ENCODE results near the gene NPAS4.
"Not testable (repeated sequence)": the region's sequence is repeated elsewhere in the genome, so short reads cannot be mapped to it uniquely, and the experiment has no call there.

The NPAS4 gene

GRCh38 chr11:66421492-66422205 lies 814 bp downstream of the NPAS4 start:
- Histone ChIP-seq H3K4me3 (ENCODE audit: low read length) (no peak overlapping the region), H3K27me3 (ENCODE audit: control insufficient read depth, insufficient read depth, low read length) (peaks cover 24% of the 10 kb centered on the region), H3K4me1 (ENCODE audit: control insufficient read depth, insufficient read depth, low read length) (peaks cover 12% of the 10 kb centered on the region), H3K9me3 (ENCODE audit: control insufficient read depth, low read length) (no peaks in the 10 kb centered on the region), H3K9ac (ENCODE audit: low read length) (no peak overlapping the region), H3K36me3 (ENCODE audit: control insufficient read depth, insufficient read depth, low read length) (no peaks in the 10 kb centered on the region)

- no peaks in the 10 kb centered on the region for H3K9me3 ChIP-seq (ENCODE audit: control insufficient read depth, low read length)
- no peaks in the 10 kb centered on the region for H3K4me1 ChIP-seq (ENCODE audit: control insufficient read depth, insufficient read depth, low read length)
- no peak overlapping the region for H3K4me3 ChIP-seq (ENCODE audit: low read length)
- no peak overlapping the region for H3K9ac ChIP-seq (ENCODE audit: low read length)
- H3K27me3 ChIP-seq (ENCODE audit: control insufficient read depth, insufficient read depth, low read length): no peaks in the 10 kb centered on the region
- no peaks in the 10 kb centered on the region for H3K36me3 ChIP-seq (ENCODE audit: control insufficient read depth, insufficient read depth, low read length)
Observed at GRCh38 chr11:66426314-66426713, 5.5 kb downstream of the NPAS4 start.

- Histone ChIP-seq H3K27me3 (ENCODE audit: control insufficient read depth, insufficient read depth, low read length) (no peaks in the 10 kb centered on the region), H3K9me3 (ENCODE audit: control insufficient read depth, low read length) (no peaks in the 10 kb centered on the region), H3K4me3 (ENCODE audit: low read length) (no peak overlapping the region), H3K9ac (ENCODE audit: low read length) (no peak overlapping the region), H3K4me1 (ENCODE audit: control insufficient read depth, insufficient read depth, low read length) (no peaks in the 10 kb centered on the region), H3K36me3 (ENCODE audit: control insufficient read depth, insufficient read depth, low read length) (no peaks in the 10 kb centered on the region)
Observed at GRCh38 chr11:66428933-66429332, 8.1 kb downstream of the NPAS4 start.

- Histone ChIP-seq H3K4me1 (ENCODE audit: control insufficient read depth, insufficient read depth, low read length) (no peaks in the 10 kb centered on the region), H3K4me3 (ENCODE audit: low read length) (no peak overlapping the region), H3K9me3 (ENCODE audit: control insufficient read depth, low read length) (no peaks in the 10 kb centered on the region), H3K36me3 (ENCODE audit: control insufficient read depth, insufficient read depth, low read length) (no peaks in the 10 kb centered on the region), H3K9ac (ENCODE audit: low read length) (no peak overlapping the region), H3K27me3 (ENCODE audit: control insufficient read depth, insufficient read depth, low read length) (no peaks in the 10 kb centered on the region)
Observed at GRCh38 chr11:66429983-66430602, 9.3 kb downstream of the NPAS4 start.

GRCh38 chr11:66431287-66431686 lies 10.5 kb downstream of the NPAS4 start:
- H3K27me3 ChIP-seq (ENCODE audit: control insufficient read depth, insufficient read depth, low read length); H3K9me3 ChIP-seq (ENCODE audit: control insufficient read depth, low read length); H3K4me1 ChIP-seq (ENCODE audit: control insufficient read depth, insufficient read depth, low read length); H3K4me3 ChIP-seq (ENCODE audit: low read length); H3K36me3 ChIP-seq (ENCODE audit: control insufficient read depth, insufficient read depth, low read length); H3K9ac ChIP-seq (ENCODE audit: low read length): not testable (repeated sequence)

GRCh38 chr11:66431871-66432329 lies 11.1 kb downstream of the NPAS4 start:
- H3K9ac ChIP-seq (ENCODE audit: low read length); H3K27me3 ChIP-seq (ENCODE audit: control insufficient read depth, insufficient read depth, low read length); H3K4me1 ChIP-seq (ENCODE audit: control insufficient read depth, insufficient read depth, low read length); H3K36me3 ChIP-seq (ENCODE audit: control insufficient read depth, insufficient read depth, low read length); H3K9me3 ChIP-seq (ENCODE audit: control insufficient read depth, low read length); H3K4me3 ChIP-seq (ENCODE audit: low read length): not testable (repeated sequence)

GRCh38 chr11:66432597-66432996 lies 11.8 kb downstream of the NPAS4 start:
- H3K27me3 ChIP-seq (ENCODE audit: control insufficient read depth, insufficient read depth, low read length): no peaks in the 10 kb centered on the region
- no peak overlapping the region for H3K4me3 ChIP-seq (ENCODE audit: low read length)
- no peak overlapping the region for H3K9ac ChIP-seq (ENCODE audit: low read length)
- no peaks in the 10 kb centered on the region for H3K9me3 ChIP-seq (ENCODE audit: control insufficient read depth, low read length)
- no peaks in the 10 kb centered on the region for H3K36me3 ChIP-seq (ENCODE audit: control insufficient read depth, insufficient read depth, low read length)
- no peaks in the 10 kb centered on the region for H3K4me1 ChIP-seq (ENCODE audit: control insufficient read depth, insufficient read depth, low read length)

- H3K4me3 ChIP-seq (ENCODE audit: low read length): peak overlapping the region; percentile 71
- H3K4me1 ChIP-seq (ENCODE audit: control insufficient read depth, insufficient read depth, low read length): no peaks in the 10 kb centered on the region
- no peaks in the 10 kb centered on the region for H3K36me3 ChIP-seq (ENCODE audit: control insufficient read depth, insufficient read depth, low read length)
- H3K9ac ChIP-seq (ENCODE audit: low read length): peak overlapping the region; percentile 78
- H3K9me3 ChIP-seq (ENCODE audit: control insufficient read depth, low read length): no peaks in the 10 kb centered on the region
- no peaks in the 10 kb centered on the region for H3K27me3 ChIP-seq (ENCODE audit: control insufficient read depth, insufficient read depth, low read length)
Observed at GRCh38 chr11:66437979-66438503, 17.2 kb downstream of the NPAS4 start.

GRCh38 chr11:66438504-66439466 lies 17.9 kb downstream of the NPAS4 start, which contains the start of gene MRPL11:
Gene MRPL11, minus strand, starts transcription at chr11:66438848. Its CDS starts 94 bp downstream, at chr11:66438754.
- H3K27me3 ChIP-seq (ENCODE audit: control insufficient read depth, insufficient read depth, low read length): no peaks in the 10 kb centered on the region
- peak within 1 kb of the TSS; percentile 71 for H3K4me3 ChIP-seq (ENCODE audit: low read length)
- no peaks in the 10 kb centered on the region for H3K4me1 ChIP-seq (ENCODE audit: control insufficient read depth, insufficient read depth, low read length)
- H3K9ac ChIP-seq (ENCODE audit: low read length): peak within 1 kb of the TSS; percentile 78
- no peaks in the 10 kb centered on the region for H3K36me3 ChIP-seq (ENCODE audit: control insufficient read depth, insufficient read depth, low read length)
- H3K9me3 ChIP-seq (ENCODE audit: control insufficient read depth, low read length): no peaks in the 10 kb centered on the region

- H3K4me1 ChIP-seq (ENCODE audit: control insufficient read depth, insufficient read depth, low read length); H3K36me3 ChIP-seq (ENCODE audit: control insufficient read depth, insufficient read depth, low read length); H3K9me3 ChIP-seq (ENCODE audit: control insufficient read depth, low read length); H3K27me3 ChIP-seq (ENCODE audit: control insufficient read depth, insufficient read depth, low read length); H3K9ac ChIP-seq (ENCODE audit: low read length); H3K4me3 ChIP-seq (ENCODE audit: low read length): not testable (repeated sequence)
Observed at GRCh38 chr11:66440101-66440939, 19.5 kb downstream of the NPAS4 start.

- H3K27me3 ChIP-seq (ENCODE audit: control insufficient read depth, insufficient read depth, low read length); H3K4me1 ChIP-seq (ENCODE audit: control insufficient read depth, insufficient read depth, low read length); H3K9me3 ChIP-seq (ENCODE audit: control insufficient read depth, low read length); H3K9ac ChIP-seq (ENCODE audit: low read length); H3K36me3 ChIP-seq (ENCODE audit: control insufficient read depth, insufficient read depth, low read length); H3K4me3 ChIP-seq (ENCODE audit: low read length): not testable (repeated sequence)
Observed at GRCh38 chr11:66440940-66441282, 20.1 kb downstream of the NPAS4 start.

Measured in mucosa of stomach (tissue), 1 donor.